H1 (cell line): Measurements from ENCODE around the gene ZFP1. TPM values are rescaled to one million over a fixed set of nuclear protein-coding genes. Genes with fewer than 3 reads are reported as not detected.

ENCODE experiments used
- RAD21 ChIP-seq, 2 experiments: IDR thresholded peaks in 1 of 2; conservative IDR thresholded peaks in 1 of 2; 2 replicates each; pipeline ENCODE4 v1.6.1; 2011; ENCODE audit warnings: low read depth in 2 of 2, low read length in 2 of 2, improper control_type of control experiment in 1 of 2, inconsistent platforms in 1 of 2, mild to moderate bottlenecking in 1 of 2, moderate library complexity in 1 of 2
- RBBP5 ChIP-seq: IDR thresholded peaks from 2 replicates; pipeline ENCODE4 v1.7.1; 2012; ENCODE audit warnings: low read depth, mild to moderate bottlenecking, inconsistent platforms, low read length, moderate library complexity, borderline replicate concordance
- SAP30 ChIP-seq: fragments of 300-600 bp; sonication (generic); IDR thresholded peaks from 2 replicates; pipeline ENCODE4 v1.7.1; 2012; ENCODE audit warnings: low read length, moderate library complexity, mild to moderate bottlenecking, inconsistent platforms; ENCODE audit not compliant: insufficient read depth, insufficient replicate concordance
- TEAD4 ChIP-seq: IDR thresholded peaks from 2 replicates; pipeline ENCODE4 v1.6.1; 2012; ENCODE audit warnings: low read depth, low read length, inconsistent platforms, mixed read lengths
- polyA plus RNA-seq, 7 experiments: library from polyadenylated mRNA; depleted of rRNA in 3 of 7; stranded (reverse) in 5 of 7; unstranded in 2 of 7; fragments of >200 nt in 5 of 7; fragments of 200-250 nt in 2 of 7; gene quantifications; 1 replicate in 5 of 7; 2 replicates in 1 of 7; 4 replicates in 1 of 7; pipeline versions ENCODE4 v1.2.1 to v1.2.3, GENCODE V29; 2011 to 2013; ENCODE audit warnings: missing spikeins in 2 of 7, mixed read lengths in 2 of 7
- total RNA-seq: library from RNA; stranded (reverse); fragmentation: NEBNext Ultra II Directional; extraction: Animal tissue kit (Norgen Biotek cat#: 25700); gene quantifications from 2 replicates; pipeline ENCODE4 v1.2.1, GENCODE V29; 2021
- TF ChIP-seq, protein P1 (sequence below): IDR thresholded peaks from 2 replicates; pipeline ENCODE4 v1.6.1; 2011; ENCODE audit warnings: low read depth, mild to moderate bottlenecking, low read length; ENCODE audit not compliant: insufficient read depth
- TF ChIP-seq, protein P2 (sequence below): IDR thresholded peaks from 2 replicates; pipeline ENCODE4 v1.6.1; 2012; ENCODE audit warnings: low read length, inconsistent platforms

ZFP1 gene
- total and polyA plus RNA-seq, 2 of the 8 experiments (the other 6 are each of a cell fraction or from before 2014, with no cell fraction given) = 4.0 to 11.2 TPM

DNA sequence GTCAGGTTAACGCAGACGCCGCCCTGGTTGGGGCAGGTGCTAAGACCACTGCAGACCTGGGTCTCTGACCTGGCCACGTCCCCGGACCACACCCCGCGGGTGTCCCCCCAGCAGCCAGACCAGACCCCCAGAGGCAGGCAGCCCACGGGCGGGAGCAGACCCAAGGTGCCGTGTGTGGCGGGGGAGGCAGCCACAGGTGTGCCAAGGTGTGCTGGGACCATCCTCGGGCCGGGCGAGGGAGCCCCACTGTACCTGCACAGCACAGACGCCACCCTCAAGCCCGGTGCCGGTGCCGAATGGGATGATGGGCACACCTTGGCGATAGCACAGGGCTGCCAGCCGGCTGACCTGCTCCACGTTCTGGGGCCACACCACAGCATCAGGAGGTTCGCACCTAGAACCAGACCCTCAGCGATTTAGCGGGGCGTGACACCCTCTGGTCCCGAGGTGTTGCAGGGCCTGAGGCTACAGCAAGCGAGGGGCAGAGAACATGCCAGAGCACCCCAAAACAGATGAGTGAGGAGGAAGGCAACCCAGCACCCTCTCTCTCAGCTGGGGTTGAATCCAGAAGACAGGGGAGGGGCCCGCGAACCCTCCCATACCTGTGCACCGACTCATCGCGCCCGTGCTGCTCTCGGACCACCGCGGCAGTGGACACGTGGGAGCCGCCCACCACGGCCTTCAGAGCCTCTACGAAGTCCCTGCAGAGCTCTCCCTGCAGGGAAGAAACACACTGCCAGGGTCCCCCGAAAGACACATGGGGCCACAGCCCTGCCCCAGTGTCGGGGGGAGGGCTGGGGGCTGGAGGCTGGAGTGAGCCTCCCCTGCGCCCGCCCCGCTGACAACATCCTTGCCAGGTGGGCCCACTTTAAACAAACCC lies 33.1 kb upstream of the ZFP1 start (continued):
- no peak for TF ChIP-seq RBBP5
- no peak for TF ChIP-seq RAD21 (IDR thresholded peaks at IDR 0.05 in 1 of 2, conservative IDR thresholded peaks at IDR 0.05 in 1 of 2; ENCODE audit: low read depth in 2 of 2, low read length in 2 of 2)
- TF ChIP-seq, protein P1, sequence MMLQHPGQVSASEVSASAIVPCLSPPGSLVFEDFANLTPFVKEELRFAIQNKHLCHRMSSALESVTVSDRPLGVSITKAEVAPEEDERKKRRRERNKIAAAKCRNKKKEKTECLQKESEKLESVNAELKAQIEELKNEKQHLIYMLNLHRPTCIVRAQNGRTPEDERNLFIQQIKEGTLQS = no peak
- TF ChIP-seq, protein P2, sequence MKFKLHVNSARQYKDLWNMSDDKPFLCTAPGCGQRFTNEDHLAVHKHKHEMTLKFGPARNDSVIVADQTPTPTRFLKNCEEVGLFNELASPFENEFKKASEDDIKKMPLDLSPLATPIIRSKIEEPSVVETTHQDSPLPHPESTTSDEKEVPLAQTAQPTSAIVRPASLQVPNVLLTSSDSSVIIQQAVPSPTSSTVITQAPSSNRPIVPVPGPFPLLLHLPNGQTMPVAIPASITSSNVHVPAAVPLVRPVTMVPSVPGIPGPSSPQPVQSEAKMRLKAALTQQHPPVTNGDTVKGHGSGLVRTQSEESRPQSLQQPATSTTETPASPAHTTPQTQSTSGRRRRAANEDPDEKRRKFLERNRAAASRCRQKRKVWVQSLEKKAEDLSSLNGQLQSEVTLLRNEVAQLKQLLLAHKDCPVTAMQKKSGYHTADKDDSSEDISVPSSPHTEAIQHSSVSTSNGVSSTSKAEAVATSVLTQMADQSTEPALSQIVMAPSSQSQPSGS = no peak
- TF ChIP-seq SAP30 = no peak
- TF ChIP-seq TEAD4 = no peak
